Stimulated activated naive CD8-positive, alpha-beta T cell treated with anti-CD3 and anti-CD28 coated beads, Interleukin-15, amount 100 ng/mL, for 72 hours (primary cell): ENCODE results near the gene MAGEF1.
A peak's percentile ranks its signal among the peaks of the same experiment; 100 is the strongest.

Experiments
- ATAC-seq: fragments of 150-1000 bp; cut with Tn5 transposase; 2 replicates; pipeline ENCODE4 v1.10.0; 2021; ENCODE audit warnings: mild to moderate bottlenecking, moderate library complexity
- DNase-seq, 2 donors: peaks; one replicate each; pipeline ENCODE4 v3.0.0; 2021 to 2022
- H3K27ac Mint-ChIP-seq, 2 donors: one replicate each; pipeline ENCODE4 v1.8.0; 2022; ENCODE audit warnings: mild to moderate bottlenecking in 2 of 2, mixed read lengths in 2 of 2, moderate library complexity in 2 of 2
- H3K27me3 Mint-ChIP-seq: one replicate; pipeline ENCODE4 v1.8.0; 2022; ENCODE audit warnings: mixed read lengths
- H3K4me1 Mint-ChIP-seq: one replicate; pipeline ENCODE4 v1.8.0; 2022; ENCODE audit warnings: mild to moderate bottlenecking, mixed read lengths
- H3K4me3 Mint-ChIP-seq, 2 donors: one replicate each; pipeline ENCODE4 v1.8.0; 2022; ENCODE audit warnings: mild to moderate bottlenecking in 2 of 2, mixed read lengths in 2 of 2, moderate library complexity in 1 of 2
- H3K9me3 Mint-ChIP-seq, 2 donors: one replicate each; pipeline ENCODE4 v1.8.0; 2022; ENCODE audit warnings: mixed read lengths in 2 of 2

MAGEF1 gene

DNA sequence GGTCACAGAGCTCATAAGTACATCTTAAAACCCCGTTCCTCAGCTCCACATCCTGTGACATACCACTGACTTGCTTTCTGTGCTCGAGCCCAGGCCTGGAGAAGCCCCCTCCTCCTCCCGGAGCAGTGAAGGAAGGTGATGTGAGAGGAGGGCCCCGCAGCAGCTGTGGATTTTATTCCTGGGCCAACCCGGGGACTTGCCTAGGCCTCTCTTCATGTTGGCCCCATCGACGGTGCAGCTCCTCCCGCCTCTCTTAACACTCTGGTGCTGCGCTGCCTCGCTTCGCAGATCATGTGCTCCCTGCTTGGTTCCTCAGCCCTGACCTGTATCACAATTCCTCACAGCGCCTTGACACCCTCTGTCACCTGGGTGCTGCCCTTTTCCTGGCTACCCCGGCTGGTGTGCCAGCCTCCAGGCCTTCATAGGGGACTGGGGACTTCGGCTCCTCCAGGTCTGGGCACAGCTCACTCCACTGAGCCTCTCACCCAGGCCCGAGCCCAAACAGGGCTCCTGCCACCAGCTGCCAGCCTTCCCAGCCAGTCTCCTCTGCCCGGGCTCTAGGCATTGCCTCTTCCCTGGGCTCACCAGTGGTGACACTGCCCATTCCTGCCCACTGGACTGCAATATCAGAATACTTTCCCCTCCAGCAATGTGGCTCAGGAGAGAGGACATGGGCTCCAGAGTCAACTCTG is 21.5 kb downstream of the MAGEF1 start:
- Mint-ChIP-seq H3K9me3 (no peaks in the 10 kb centered on the region), H3K4me1 (peaks cover 15% of the 10 kb centered on the region), H3K4me3 (no peak overlapping the region), H3K27me3 (peaks cover 15% of the 10 kb centered on the region), H3K27ac (no peak overlapping the region)
- ATAC-seq = no peak
- no peak for DNase-seq

DNA sequence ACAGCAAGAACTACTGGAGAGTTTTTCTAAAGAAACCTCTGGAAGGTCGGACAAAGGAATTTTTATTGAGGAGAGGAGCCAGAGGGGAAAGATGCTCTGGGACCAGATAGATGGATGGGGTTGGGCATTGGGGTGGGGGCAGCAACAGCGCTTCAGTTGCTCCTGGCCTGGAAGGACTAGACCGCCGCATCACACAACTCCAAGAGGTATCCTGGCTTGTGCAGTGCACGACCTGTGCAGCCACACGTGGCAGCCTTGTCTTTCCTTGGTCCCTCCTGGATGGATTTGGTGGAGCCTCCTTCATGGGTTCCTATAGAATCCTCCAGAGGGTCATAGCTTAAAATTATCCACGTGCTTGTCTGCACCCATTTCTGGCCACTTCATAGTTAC is 23.0 kb downstream of the MAGEF1 start:
- H3K9me3 Mint-ChIP-seq = no peaks in the 10 kb centered on the region
- DNase-seq = no peak
- no peak overlapping the region for H3K4me3 Mint-ChIP-seq
- ATAC-seq = no peak
- H3K27ac Mint-ChIP-seq = no peak overlapping the region
- H3K27me3 Mint-ChIP-seq = peaks cover 15% of the 10 kb centered on the region
- H3K4me1 Mint-ChIP-seq = peaks cover 15% of the 10 kb centered on the region

- H3K9me3 Mint-ChIP-seq = no peaks in the 10 kb centered on the region
- ATAC-seq (no peak), DNase-seq (no peak)
- peak overlapping the region in 1 of 2 donors; percentile 26 for H3K27ac Mint-ChIP-seq
- peaks cover 15% of the 10 kb centered on the region for H3K27me3 Mint-ChIP-seq
- peaks cover 15% of the 10 kb centered on the region for H3K4me1 Mint-ChIP-seq
- H3K4me3 Mint-ChIP-seq = no peak overlapping the region
Measured at GRCh38 chr3:184688251-184688881, 23.5 kb downstream of the MAGEF1 start.

DNA sequence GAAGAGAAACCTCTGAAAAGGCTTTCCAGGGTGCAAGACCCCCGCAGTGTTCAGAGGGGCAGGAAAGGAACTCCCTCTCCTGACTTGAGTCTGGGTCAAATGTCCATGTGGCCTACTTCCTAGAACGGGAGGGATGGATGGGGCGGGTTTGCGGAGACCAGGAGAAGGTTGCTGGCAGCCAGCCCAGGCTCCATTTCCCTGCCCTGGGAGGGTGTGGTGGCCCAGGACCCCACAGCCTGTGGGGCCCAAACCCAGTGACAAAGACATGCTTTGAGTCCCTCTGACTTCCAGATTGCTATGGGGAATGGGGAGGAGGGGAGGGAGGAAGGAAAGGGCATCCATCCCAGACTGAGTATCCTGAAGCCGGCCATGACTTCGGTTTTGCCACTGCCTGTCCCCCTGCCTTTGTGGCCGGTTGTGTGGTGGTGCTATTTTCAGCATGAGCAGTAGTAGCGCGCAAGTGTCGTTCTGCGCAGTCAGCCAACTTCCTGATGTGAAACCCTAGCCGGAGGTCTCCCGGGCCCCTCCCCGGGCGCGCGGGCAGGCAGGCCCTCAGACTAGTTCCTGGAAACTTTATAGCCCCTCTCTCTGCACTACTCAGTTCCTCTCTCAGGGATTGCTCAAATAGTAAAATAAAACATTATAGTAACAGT is 24.4 kb downstream of the MAGEF1 start:
- no peaks in the 10 kb centered on the region for H3K9me3 Mint-ChIP-seq
- peaks cover 15% of the 10 kb centered on the region for H3K27me3 Mint-ChIP-seq
- no peak overlapping the region for H3K27ac Mint-ChIP-seq
- peaks cover 15% of the 10 kb centered on the region for H3K4me1 Mint-ChIP-seq
- H3K4me3 Mint-ChIP-seq = no peak overlapping the region
- no peak for ATAC-seq
- DNase-seq = no peak

DNA sequence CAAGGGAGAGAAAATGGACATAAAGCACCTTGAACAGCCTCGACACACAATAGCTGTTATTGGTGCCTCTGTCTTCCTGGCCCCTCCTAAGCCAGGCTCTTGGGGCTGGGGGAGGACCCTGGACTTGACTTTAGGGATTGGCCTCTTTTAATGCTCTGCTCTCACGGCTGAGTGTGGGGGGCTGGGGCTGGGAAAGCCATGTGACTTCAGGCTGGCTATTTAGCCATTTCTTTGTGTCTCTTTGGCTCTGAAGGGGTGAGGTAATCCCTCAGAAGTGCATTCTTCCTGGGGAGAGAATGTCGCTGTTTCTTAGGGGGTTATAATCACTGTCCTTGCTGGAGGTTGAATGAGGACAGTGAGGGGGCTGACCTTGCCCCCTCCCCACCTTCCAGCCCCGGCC is 26.2 kb downstream of the MAGEF1 start:
- DNase-seq (no peak), ATAC-seq (no peak)
- Mint-ChIP-seq H3K27me3 (peaks cover 2% of the 10 kb centered on the region), H3K27ac (no peak overlapping the region), H3K4me3 (no peak overlapping the region), H3K9me3 (no peaks in the 10 kb centered on the region), H3K4me1 (peaks cover 15% of the 10 kb centered on the region)

DNA sequence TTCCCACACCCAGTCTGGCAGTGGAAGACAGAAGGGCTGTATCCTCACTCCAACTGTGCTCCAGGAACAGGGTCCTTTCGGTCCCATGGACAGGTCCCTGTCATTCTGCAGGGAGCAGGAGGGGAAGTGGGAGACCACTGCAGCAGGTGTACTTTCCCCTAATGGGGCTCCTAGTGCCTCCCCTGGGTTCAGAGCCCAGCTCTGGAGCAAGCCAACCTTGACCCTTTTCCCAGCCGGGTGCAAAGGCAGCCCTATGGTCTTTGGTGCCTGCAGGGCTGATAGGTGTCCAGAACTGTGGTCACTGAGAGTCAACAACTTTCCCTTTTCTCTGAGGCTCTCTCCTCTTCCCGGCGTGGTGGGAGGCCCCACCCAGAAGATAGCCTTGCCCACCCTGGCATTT is 26.8 kb downstream of the MAGEF1 start:
- Mint-ChIP-seq H3K4me1 (peaks cover 15% of the 10 kb centered on the region), H3K9me3 (no peaks in the 10 kb centered on the region), H3K27me3 (no peaks in the 10 kb centered on the region), H3K4me3 (no peak overlapping the region), H3K27ac (no peak overlapping the region)
- ATAC-seq (no peak), DNase-seq (no peak)

DNA sequence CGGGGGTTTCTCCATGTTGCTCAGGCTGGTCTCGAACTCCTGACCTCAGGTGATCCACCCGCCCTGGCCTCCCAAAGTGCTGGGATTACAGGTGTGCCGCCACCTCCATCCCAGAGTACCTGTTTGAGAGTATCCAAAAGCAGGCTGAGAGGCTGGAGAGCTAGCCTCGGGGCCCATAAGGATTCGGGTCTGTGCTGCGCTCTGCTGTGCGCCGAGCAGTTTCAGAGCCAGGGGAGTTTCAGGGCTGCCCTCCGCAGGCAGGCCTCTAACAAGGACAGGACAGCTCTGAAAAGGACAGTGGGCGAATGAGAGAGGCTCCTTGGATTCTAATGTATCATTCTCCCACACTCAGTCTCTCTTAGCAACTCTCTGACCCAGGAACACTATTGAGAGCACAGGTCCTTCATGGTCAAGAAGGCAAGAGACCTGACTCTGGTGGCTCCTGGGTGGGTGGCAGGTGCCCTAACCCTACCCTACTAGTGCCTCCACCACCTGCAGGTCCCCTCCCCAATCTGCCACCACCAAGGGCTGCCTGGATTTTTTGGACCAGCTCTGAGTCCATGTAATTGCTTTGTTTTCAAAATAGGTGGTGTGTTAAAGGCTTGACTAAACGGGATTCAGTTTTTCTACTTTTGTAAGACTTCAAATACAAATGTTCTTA is 27.8 kb downstream of the MAGEF1 start:
- Mint-ChIP-seq H3K4me3 (no peak overlapping the region), H3K4me1 (peaks cover 15% of the 10 kb centered on the region), H3K27me3 (no peaks in the 10 kb centered on the region), H3K27ac (peak overlapping the region in 1 of 2 donors; percentile 31), H3K9me3 (no peaks in the 10 kb centered on the region)
- ATAC-seq = no peak
- no peak for DNase-seq

DNA sequence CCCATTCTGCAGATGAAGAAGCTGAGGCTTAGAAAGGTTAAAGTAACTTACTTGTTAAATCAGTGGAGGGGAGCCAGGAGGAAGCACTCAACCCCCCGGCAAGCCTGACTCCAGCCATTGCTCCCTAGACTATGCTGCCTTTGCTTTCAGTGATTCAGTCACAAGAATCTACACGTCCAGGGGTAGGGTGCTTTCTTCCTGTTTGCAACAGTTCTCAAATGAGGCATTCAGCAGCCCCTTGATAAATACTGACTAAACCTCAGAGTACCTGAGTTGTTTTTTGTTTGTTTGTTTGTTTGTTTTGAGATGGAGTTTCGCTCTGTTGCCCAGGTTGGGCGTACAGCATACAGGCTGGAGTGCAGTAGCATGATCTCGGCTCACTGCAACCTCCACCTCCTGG is 28.6 kb downstream of the MAGEF1 start:
- Mint-ChIP-seq H3K9me3 (no peaks in the 10 kb centered on the region), H3K27me3 (no peaks in the 10 kb centered on the region), H3K27ac (no peak overlapping the region), H3K4me3 (no peak overlapping the region), H3K4me1 (peaks cover 10% of the 10 kb centered on the region)
- ATAC-seq = no peak
- no peak for DNase-seq

- ATAC-seq = no peak
Measured at GRCh38 chr3:184682671-184683070, 29.2 kb downstream of the MAGEF1 start.

DNA sequence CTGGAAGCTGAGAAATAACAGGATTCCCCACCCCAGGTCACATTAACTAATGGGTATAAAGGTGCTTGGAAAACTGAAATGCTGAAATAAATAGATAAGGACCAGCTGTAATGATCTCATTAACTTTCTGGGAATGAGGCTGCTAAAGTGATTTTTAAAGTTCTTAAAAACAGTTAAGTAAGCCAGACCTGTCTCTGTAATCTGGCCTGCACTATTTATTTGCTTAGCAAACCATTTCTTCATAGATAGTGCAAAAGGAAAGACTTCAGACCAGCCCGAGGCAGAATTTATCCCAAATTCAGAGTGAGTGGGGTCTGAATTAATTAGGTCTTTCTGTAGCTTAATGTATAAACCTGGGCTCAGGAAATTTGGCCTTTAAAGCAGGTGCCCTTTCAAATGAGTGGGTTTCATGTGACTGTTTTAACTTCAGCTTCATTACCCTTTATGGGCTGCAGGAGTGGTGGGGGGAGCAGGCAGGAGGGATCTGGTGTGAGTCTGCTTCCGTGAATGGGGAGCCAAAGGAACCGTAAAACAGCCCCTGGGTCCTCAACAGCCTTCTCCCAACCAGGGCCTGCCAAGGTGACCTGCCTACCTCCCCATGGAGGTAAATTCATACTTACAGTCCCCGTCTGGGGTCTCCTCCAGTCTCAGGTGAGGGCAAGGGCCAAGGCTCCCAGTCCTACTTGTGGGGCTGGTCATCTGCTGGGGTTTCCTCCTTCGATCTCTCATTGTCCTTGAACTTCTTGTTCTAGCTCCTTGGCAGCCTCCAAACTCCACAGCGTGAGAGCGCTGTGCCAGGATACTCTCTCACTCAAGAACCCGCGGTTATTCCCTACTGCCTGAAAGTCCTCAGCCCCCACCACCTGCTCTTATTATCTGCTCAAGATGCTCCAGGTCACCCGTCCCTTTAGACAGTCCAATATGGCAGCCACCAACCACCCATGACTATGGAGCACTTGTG is 31.2 kb downstream of the MAGEF1 start:
- Mint-ChIP-seq H3K4me3 (no peak overlapping the region), H3K9me3 (no peaks in the 10 kb centered on the region), H3K4me1 (no peaks in the 10 kb centered on the region), H3K27ac (peak overlapping the region in 1 of 2 donors; percentile 27), H3K27me3 (no peaks in the 10 kb centered on the region)
- ATAC-seq = no peak
- DNase-seq = no peak

More at GRCh38 chr3:184682671-184683070, 29.2 kb downstream of the MAGEF1 start:
- Mint-ChIP-seq H3K4me3 (no peak overlapping the region), H3K27ac (no peak overlapping the region), H3K4me1 (peaks cover 4% of the 10 kb centered on the region), H3K9me3 (no peaks in the 10 kb centered on the region), H3K27me3 (no peaks in the 10 kb centered on the region)
- DNase-seq = no peak

GRCh38 chr3:184679056-184679816 is 32.6 kb downstream of the MAGEF1 start:
- Mint-ChIP-seq H3K27ac (no peak overlapping the region), H3K9me3 (no peaks in the 10 kb centered on the region), H3K27me3 (no peaks in the 10 kb centered on the region), H3K4me3 (no peak overlapping the region), H3K4me1 (no peaks in the 10 kb centered on the region)
- DNase-seq = no peak
- peak; percentile 18 for ATAC-seq

- Mint-ChIP-seq H3K4me1 (no peaks in the 10 kb centered on the region), H3K27me3 (no peaks in the 10 kb centered on the region), H3K4me3 (no peak overlapping the region), H3K27ac (no peak overlapping the region), H3K9me3 (no peaks in the 10 kb centered on the region)
- DNase-seq (no peak), ATAC-seq (peak; percentile 40)
Measured at GRCh38 chr3:184678317-184679055, 33.4 kb downstream of the MAGEF1 start.

DNA sequence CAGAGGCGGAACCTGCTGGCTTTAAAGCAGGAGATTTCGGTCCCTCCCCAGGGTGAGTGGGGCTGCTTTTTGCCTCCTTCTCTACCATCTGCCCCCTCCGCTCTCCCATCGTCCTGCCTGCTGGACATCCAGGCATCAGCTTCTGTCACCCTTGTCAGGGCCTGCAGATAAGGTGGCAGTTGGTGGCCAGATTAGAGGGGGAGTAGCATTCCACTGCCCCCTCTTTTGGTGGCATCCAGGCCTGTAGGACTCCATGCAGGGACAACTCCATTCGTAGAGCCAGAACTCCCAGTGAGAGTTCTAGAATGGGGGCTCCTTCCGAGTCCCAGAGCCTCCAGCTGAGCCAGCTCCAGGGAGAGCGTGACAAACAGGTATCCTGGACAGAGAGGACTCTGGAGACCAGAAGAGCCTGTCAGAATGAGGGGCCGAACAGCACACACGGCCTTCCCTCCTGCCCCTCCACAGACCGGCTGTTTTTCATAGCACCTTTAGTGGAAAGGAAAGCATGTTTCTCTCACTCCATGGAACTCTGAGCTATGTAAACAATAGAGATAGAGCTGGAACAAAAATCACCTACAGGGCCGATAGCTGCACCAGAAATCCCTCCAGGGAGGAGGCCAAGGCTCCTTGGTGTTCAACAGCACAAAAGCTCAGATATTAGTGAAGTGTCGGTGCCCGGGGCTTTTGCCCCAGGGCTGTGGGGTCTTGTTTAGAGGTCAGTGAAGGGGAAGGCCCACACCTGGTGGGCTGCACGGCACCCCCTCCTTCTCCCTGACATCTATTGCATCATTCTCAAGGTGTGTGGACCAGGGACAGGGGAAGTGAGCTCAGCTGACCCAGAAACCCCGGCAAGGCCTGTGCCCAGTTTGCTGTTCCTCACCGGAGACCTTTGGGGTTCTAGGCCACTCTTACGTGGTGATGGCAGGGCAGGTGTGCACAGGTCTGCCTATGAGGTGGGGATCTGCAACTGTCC is 34.2 kb downstream of the MAGEF1 start:
- Mint-ChIP-seq H3K4me1 (no peaks in the 10 kb centered on the region), H3K27me3 (no peaks in the 10 kb centered on the region), H3K9me3 (no peaks in the 10 kb centered on the region), H3K27ac (no peak overlapping the region), H3K4me3 (no peak overlapping the region)
- ATAC-seq (no peak), DNase-seq (no peak)
